GM10248 (cell line): ENCODE measurements around the gene URB1.

Source experiments
- CTCF ChIA-PET: fragments of 300-600 bp; sonication (Branson Sonifier 250); formaldehyde crosslinking; extraction: SDS; loops from one replicate; lab custom pipeline; 2021; ENCODE audit warnings: antibody characterized with exemption; lab: Yijun Ruan, JAX
- POLR2A ChIA-PET: fragments of 350-650 bp; sonication (Branson Sonifier 250); formaldehyde crosslinking; extraction: SDS; loops from one replicate; lab custom pipeline; 2020; ENCODE audit warnings: antibody characterized with exemption; lab: Yijun Ruan, JAX
- DNase-seq: peaks from one replicate; pipeline ENCODE4 v3.0.0; 2012; ENCODE audit errors: extremely low spot score
- CTCF ChIP-seq: IDR thresholded peaks from 2 replicates; pipeline ENCODE4 v1.5.1; 2012; ENCODE audit warnings: mild to moderate bottlenecking, low read depth; ENCODE audit errors: extremely low read depth, missing control alignments, control extremely low read depth

URB1 gene

GRCh38 chr21:32320059-32320458 lies 72.8 kb downstream of the URB1 start:
- CTCF ChIA-PET: no interaction called here
- no peak for DNase-seq
- TF ChIP-seq CTCF: no peak
- POLR2A ChIA-PET: no interaction called here

- ChIA-PET POLR2A (no interaction called here), CTCF (interaction anchor here (1.4 to 1.5 kb wide), 2 partner anchors 14 to 45 kb away, joined by 3 to 4 read pairs; no protein-coding TSS in a partner anchor)
- no peak for DNase-seq
- no peak for TF ChIP-seq CTCF
Measured at GRCh38 chr21:32319012-32319411, 73.8 kb downstream of the URB1 start.

- ChIA-PET CTCF (interaction anchor here (1.4 to 1.5 kb wide), 3 partner anchors 16 to 60 kb away, joined by 3 to 4 read pairs (median 3); no protein-coding TSS in a partner anchor), POLR2A (no interaction called here)
- no peak for TF ChIP-seq CTCF
- DNase-seq: no peak
Measured at GRCh38 chr21:32317726-32318125, 75.1 kb downstream of the URB1 start.

- TF ChIP-seq CTCF: no peak
- ChIA-PET POLR2A (no interaction called here), CTCF (interaction anchor here (1.5 kb wide), 1 partner anchor 59 kb away, joined by 3 read pairs; no protein-coding TSS in a partner anchor)
- no peak for DNase-seq
Measured at GRCh38 chr21:32316361-32317215, 76.2 kb downstream of the URB1 start.

DNA sequence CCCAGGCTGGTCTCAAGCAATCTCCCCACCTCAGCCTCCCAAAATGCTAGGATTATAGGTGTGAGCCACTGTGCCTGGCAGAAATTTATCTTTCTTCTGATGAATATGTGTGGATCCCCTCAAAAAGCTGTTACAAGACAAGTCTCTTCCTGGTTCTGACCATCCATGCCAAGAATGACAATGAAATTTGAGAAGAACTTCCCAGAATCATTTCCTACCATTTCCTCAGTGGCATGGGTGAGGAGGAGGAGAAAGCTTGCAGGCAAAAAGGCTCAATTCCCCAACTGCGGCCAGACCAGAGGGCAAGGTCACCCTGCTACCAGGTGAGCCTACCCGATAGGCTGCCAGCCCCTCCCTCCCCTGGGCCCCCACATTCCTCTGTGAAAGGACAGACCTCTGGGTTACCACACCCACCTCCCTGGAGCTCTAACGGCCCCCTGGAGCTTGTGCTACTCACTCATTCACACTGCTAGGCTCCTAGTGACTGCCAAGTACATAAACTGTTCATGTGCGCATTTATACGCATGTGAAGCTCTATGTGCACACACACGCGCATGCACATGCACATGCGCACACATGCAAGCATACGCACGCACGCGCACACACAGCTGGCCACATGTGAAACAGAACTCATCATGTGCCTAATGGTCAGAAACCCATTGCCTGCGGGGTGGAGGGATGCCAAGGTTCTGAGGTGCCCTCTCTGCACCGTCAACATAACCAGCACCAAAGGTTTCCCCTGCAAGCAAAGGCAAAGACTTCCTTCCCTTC lies 77.1 kb downstream of the URB1 start:
- ChIA-PET CTCF (no interaction called here), POLR2A (no interaction called here)

More for the DNA sequence above, 77.1 kb downstream of the URB1 start:
- no peak for TF ChIP-seq CTCF
- no peak for DNase-seq
